Measurements from ENCODE around the gene ABCD1. TPM values are rescaled to one million over a fixed set of nuclear protein-coding genes. Genes with fewer than 3 reads are reported as not detected.
"Not testable (repeated sequence)": the region's sequence is repeated elsewhere in the genome, so short reads cannot be mapped to it uniquely, and the experiment has no call there.

Gene ABCD1
- polyA plus RNA-seq, 2 of the 4 experiments (the other 2 are of a cell fraction): 1.7 to 3.8 TPM

GRCh38 chrX:153691032-153691827 lies 33.4 kb upstream of the ABCD1 start:
- H3K4me3 ChIP-seq; DNase-seq (ENCODE audit: low read depth in 1 of 2, low spot score in 1 of 2); FAIRE-seq; ATAC-seq; H3K27ac ChIP-seq; H3K4me2 ChIP-seq; CTCF ChIA-PET; POLR2A ChIA-PET; H3K9me3 ChIP-seq: not testable (repeated sequence)
- peaks cover 13% of the 10 kb centered on the region for H3K4me1 ChIP-seq
- WGBS (ENCODE audit: missing lambda C conversion rate): 100% methylated on average over 2 of the region's 21 CpGs

- Histone ChIP-seq H3K27ac (no peak overlapping the region), H3K4me2 (no peak overlapping the region), H3K4me3 (no peak overlapping the region), H3K9me3 (no peaks in the 10 kb centered on the region), H3K4me1 (peaks cover 9% of the 10 kb centered on the region)
- ChIA-PET CTCF (no interaction called here), POLR2A (no interaction called here)
- FAIRE-seq (no peak), ATAC-seq (no peak), DNase-seq (ENCODE audit: low read depth in 1 of 2, low spot score in 1 of 2) (no peak)
- TF ChIP-seq FOSB (CRISPR knock-in tag; IDR thresholded peaks at IDR 0.05) (no peak), RFX5 (IDR thresholded peaks at IDR 0.05) (no peak), FOSL2 (IDR thresholded peaks at IDR 0.05) (no peak), FOSL2 (CRISPR knock-in tag; IDR thresholded peaks at IDR 0.05) (no peak), KDM1A (IDR thresholded peaks at IDR 0.05; ENCODE audit: low read depth) (no peak), HDAC2 (IDR thresholded peaks at IDR 0.05) (no peak), ZC3H11A (IDR thresholded peaks at IDR 0.05) (no peak), HES2 (IDR thresholded peaks at IDR 0.05) (no peak), MAFK (IDR thresholded peaks at IDR 0.05; ENCODE audit: partially characterized antibody) (no peak), CHD4 (IDR thresholded peaks at IDR 0.05; ENCODE audit: borderline replicate concordance) (no peak), MAZ (IDR thresholded peaks at IDR 0.05; ENCODE audit: borderline replicate concordance, low read depth, low read length) (no peak)
- TF ChIP-seq, protein P1, sequence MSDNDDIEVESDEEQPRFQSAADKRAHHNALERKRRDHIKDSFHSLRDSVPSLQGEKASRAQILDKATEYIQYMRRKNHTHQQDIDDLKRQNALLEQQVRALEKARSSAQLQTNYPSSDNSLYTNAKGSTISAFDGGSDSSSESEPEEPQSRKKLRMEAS (IDR thresholded peaks at IDR 0.05): no peak
- WGBS (ENCODE audit: missing lambda C conversion rate): 79% methylated on average over 2 of the region's 4 CpGs
Measured at GRCh38 chrX:153692003-153692402, 32.7 kb upstream of the ABCD1 start.

DNA sequence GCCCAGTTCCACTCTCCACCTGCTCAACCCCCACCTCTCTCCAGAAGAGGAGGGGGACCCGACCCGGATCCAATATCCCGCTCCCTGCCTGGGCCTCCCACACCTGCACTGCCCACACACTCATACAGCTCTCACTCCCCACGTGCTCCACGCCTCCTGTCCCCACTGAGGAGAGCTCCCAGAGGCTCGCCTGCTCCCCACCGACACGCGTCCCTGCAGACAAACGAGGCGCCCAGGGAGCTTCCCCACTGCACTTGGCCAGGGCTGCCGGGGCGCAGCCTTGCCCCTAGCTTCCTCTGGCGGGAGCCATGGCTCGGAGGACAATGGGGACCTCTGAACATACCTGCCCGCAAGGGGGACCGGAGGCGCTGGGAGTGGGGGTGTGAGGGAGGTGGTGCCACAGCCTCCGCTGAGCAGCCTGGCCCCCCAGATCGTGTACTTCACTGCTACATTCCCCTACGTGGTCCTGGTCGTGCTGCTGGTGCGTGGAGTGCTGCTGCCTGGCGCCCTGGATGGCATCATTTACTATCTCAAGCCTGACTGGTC lies 32.0 kb upstream of the ABCD1 start:
- Histone ChIP-seq H3K4me1 (peaks cover 7% of the 10 kb centered on the region; the same call in 2 of the 3 replicates), H3K27ac (no peak overlapping the region), H3K9me3 (no peaks in the 10 kb centered on the region), H3K4me3 (no peak overlapping the region), H3K4me2 (no peak overlapping the region)
- FAIRE-seq: no peak
- ChIA-PET POLR2A (no interaction called here), CTCF (interaction anchor here (2.6 kb wide), 1 partner anchor 15 kb away, joined by 9 read pairs; no protein-coding TSS in a partner anchor)
- no peak for DNase-seq (ENCODE audit: low read depth in 1 of 2, low spot score in 1 of 2)
- 86% methylated on average over 5 of the region's 24 CpGs for WGBS (ENCODE audit: missing lambda C conversion rate)
- ATAC-seq: no peak; a peak in 1 of 6 replicates
- TF ChIP-seq PBX3 (IDR thresholded peaks at IDR 0.05): no peak
- TF ChIP-seq MYC (IDR thresholded peaks at IDR 0.05; ENCODE audit: borderline replicate concordance, low read length): no peak
- TF ChIP-seq JUNB (IDR thresholded peaks at IDR 0.05): no peak
- TF ChIP-seq CBX8 (IDR thresholded peaks at IDR 0.05): no peak

- TF ChIP-seq ZFP36 (IDR thresholded peaks at IDR 0.05; ENCODE audit: borderline replicate concordance, partially characterized antibody) (no peak), REST (IDR thresholded peaks at IDR 0.05) (no peak), POLR2AphosphoS2 (conservative IDR thresholded peaks at IDR 0.05; ENCODE audit: low read length) (0 out of 2 replicates have a peak, but pooled peaks have one; percentile 44)
- WGBS (ENCODE audit: missing lambda C conversion rate): 93% methylated on average over 13 of the region's 31 CpGs
- peak in 1 of 2 experiments; percentile 5; a peak in 3 of 6 replicates for ATAC-seq
- H3K4me2 ChIP-seq: no peak overlapping the region
- no peaks in the 10 kb centered on the region for H3K9me3 ChIP-seq
- POLR2A ChIA-PET: no interaction called here
- no peak for DNase-seq (ENCODE audit: low read depth in 1 of 2, low spot score in 1 of 2)
- no peak for FAIRE-seq
- no peak overlapping the region for H3K27ac ChIP-seq
- peaks cover 7% of the 10 kb centered on the region; the same call in 2 of the 3 replicates for H3K4me1 ChIP-seq
- H3K4me3 ChIP-seq: no peak overlapping the region
- CTCF ChIA-PET: interaction anchor here (2.6 kb wide), 1 partner anchor 15 kb away, joined by 9 read pairs; no protein-coding TSS in a partner anchor
Measured at GRCh38 chrX:153693216-153694086, 31.2 kb upstream of the ABCD1 start.

DNA sequence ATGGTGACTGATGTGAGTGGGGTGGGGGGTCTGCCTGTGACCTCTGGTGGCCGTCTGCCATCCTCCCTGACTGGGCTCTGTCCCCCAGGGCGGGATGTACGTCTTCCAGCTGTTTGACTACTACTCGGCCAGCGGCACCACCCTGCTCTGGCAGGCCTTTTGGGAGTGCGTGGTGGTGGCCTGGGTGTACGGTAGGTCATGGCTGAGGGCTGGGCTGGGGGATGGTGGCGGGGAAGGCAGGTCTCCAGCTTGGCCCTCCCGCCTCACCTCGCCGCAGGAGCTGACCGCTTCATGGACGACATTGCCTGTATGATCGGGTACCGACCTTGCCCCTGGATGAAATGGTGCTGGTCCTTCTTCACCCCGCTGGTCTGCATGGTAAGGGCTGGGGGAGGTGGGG lies 30.4 kb upstream of the ABCD1 start:
- 100% methylated on average over 1 of the region's 16 CpGs for WGBS (ENCODE audit: missing lambda C conversion rate)
- H3K4me2 ChIP-seq; H3K9me3 ChIP-seq; FAIRE-seq; POLR2A ChIA-PET; H3K27ac ChIP-seq; ATAC-seq; H3K4me3 ChIP-seq; DNase-seq (ENCODE audit: low read depth in 1 of 2, low spot score in 1 of 2); H3K4me1 ChIP-seq: not testable (repeated sequence)
- CTCF ChIA-PET: interaction anchor here (2.6 kb wide), 1 partner anchor 14 kb away, joined by 9 read pairs; no protein-coding TSS in a partner anchor

Measured in A549 (cell line).